NK-92 (cell line): ENCODE data around the gene RPS6KA4.

Experiments
- DNase-seq: peaks from one replicate; lab custom pipeline; 2025; ENCODE audit not compliant: unreplicated experiment; lab: John Stamatoyannopoulos, UW

Gene RPS6KA4

DNA sequence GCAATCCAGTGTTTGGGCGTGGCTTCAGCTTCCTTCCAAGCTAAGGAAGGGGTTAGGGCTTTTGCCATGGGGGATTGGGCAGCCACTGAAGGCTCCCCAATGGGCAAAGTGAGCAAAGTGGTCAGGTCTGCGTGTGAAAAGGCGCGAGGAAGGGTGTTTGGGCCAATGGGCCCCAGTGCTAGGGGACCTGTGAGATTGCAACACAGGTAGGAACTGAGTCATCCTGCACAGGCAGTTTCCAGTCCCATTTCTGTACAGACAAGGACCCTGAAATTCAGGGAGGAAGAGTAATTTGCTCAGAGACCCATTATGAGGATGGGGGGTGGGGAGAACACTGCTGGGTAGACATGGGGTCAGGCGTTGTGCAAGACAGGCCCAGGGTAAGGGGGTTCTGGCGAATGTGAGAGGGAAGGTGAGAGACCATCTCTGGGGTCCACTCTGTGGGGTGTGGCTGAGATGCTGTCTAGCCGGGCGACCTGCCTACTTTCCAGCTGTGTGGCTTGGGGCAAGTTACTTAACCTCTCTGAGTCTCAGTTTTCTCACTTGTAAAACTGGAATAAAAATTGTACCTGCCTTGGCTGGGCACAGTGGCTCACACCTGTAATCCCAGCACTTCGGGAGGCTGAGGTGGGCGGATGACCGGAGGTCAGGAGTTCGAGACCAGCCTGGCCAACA, 11.6 kb upstream of the RPS6KA4 start:
- no peak for DNase-seq

GRCh38 chr11:64348383-64349024, 10.5 kb upstream of the RPS6KA4 start:
- no peak for DNase-seq

DNA sequence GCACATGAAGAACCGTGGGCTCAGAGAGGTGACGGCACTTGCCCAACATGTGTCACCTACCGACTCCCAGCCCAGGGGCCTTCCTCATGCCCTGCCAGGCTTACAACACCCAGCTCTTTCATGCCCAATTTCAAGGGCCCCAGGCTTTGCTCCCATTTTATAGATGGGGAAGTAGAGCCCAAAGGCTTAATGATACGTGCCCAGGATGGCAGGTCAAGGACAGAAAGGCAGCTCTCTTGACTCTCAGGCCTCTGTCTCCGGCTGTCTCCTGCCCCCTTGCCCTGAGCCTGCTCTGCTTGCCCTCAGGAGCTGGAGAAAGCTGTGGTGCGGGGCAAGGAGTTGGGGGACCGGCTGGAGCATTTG, 10.0 kb upstream of the RPS6KA4 start:
- DNase-seq: no peak

DNA sequence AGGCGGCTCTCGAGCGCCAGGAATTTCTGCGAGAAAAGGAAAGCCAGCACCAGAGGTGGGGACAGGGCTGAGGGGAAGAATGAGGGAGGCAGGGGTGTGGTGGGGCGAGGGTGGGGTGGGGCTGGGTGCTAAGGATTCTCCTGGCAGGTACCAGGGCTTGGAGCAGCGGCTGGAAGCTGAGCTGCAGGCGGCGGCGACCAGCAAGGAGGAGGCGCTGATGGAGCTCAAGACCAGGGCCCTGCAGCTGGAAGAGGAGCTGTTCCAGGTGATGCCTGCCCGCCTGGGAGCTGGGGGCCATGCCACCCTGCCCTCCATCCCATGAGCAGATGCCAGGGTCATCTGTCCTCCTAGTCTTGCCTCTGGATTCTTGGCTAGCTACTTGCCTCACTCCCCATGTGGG, 9.6 kb upstream of the RPS6KA4 start:
- DNase-seq: no peak

GRCh38 chr11:64351136-64351631, 7.8 kb upstream of the RPS6KA4 start:
- no peak for DNase-seq

DNA sequence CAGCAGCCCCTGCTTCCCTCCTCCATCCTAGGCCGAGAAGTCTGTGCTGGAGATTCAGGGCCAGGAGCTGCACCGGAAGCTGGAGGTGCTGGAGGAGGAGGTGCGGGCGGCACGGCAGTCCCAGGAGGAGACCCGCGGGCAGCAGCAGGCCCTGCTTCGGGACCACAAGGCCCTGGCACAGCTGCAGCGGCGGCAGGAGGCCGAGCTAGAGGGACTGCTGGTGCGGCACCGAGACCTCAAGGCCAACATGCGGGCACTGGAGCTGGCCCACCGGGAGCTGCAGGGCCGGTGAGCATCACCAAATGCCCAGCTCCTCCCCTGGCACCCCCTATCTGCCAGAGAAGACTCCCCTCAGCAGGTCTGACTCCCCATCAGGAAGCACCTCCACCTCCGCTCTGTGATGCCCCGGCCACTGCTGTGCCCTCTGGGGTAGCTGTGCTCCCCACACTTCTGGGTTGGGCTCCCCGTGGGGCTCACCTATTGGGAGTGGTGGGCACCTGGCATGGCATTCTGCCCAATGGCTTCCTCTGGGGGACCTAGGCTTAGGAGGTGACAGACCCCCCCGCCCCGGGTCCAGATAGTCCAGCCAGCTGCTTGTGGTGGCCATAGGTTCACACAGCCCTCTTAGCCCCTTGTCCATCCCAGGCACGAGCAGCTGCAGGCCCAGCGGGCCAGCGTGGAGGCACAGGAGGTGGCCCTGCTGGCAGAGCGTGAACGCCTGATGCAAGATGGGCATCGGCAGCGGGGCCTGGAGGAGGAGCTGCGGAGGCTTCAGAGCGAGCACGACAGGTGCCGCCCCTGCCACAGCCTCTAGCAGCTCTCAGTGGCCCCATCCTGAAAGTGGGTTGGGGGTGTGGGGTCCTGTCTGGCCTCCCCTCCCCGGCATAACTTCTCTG, 6.6 kb upstream of the RPS6KA4 start:
- DNase-seq: no peak

GRCh38 chr11:64352995-64353714, 5.8 kb upstream of the RPS6KA4 start:
- DNase-seq: no peak

GRCh38 chr11:64353715-64354506, 5.1 kb upstream of the RPS6KA4 start:
- no peak for DNase-seq

- DNase-seq: no peak
Observed at GRCh38 chr11:64355078-64355940, 3.7 kb upstream of the RPS6KA4 start.

DNA sequence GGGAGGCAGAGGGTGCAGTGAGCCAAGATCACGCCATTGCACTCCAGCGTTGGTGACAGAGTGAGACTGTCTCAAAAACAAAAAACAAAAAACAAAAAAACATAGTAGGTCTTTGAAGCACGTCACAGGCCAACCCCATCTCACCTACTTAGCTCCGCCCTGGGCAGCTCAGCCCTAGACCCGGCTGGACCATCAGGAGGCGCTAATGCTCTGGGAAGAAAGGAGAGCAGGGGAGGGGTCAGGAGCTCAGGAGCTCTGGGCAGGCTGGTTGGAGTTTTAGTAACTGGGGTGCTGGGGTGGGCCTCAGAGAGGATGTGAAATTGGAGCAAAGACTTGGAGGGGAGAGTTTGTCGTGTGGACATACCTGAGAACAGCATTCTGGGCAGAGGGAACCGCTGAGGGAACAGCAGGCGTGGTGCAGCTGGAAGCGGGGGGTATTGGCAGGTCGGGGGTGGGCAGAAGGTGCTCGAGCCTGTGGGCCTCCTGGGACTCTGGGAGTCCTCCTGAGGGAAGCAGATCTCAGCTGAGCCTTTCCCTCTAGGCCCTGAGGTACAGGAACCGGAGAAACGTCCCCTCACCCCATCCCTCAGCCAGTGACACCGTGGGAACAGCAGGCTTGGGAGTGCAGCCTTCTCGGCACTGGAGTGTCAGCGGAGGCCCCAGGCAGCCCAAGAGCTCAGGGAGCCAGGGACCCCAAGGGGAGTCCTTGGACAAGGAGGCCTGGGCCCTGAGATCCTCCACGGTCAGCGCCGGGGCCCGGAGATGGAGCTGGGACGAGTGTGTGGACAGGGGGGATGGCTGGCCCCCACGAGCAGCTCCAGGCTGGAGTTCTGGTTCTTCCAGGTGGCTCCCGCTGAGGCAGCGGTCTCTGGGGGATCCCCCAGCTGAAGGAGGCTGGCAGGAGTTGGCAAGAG, 2.2 kb upstream of the RPS6KA4 start:
- no peak for DNase-seq

GRCh38 chr11:64357446-64357845, 1.5 kb upstream of the RPS6KA4 start:
- no peak for DNase-seq

GRCh38 chr11:64357904-64358535, 942 bp upstream of the RPS6KA4 start:
- DNase-seq: no peak

GRCh38 chr11:64358536-64358906, 441 bp upstream of the RPS6KA4 start:
- DNase-seq: no peak

DNA sequence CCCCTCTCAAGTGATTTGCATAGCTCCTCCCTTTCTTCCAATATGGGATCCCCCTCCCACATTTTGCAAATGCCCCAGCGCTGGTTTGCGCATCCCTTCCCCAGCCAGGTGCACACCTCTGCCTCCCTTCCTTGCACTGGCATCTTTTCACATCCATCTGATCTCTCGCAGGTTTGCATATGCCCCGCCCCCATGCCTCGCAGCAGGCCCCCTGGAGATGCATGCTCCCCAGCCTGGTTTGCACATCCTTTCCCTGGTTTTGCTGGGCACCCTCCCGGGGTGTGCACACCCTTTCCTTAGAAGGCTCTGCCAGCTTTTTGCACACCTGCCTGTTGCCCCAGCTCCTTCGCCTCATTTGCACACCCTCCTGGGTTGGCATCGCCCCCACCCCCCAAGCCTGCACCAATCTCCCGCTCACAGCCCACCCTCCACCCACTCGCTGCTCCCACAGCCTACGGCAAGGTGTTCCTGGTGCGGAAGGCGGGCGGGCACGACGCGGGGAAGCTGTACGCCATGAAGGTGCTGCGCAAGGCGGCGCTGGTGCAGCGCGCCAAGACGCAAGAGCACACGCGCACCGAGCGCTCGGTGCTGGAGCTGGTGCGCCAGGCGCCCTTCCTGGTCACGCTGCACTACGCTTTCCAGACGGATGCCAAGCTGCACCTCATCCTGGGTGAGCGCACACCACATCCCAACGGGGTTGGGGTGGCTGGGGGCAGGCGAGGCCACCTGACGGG, 917 bp downstream of the RPS6KA4 start:
- DNase-seq: no peak

DNA sequence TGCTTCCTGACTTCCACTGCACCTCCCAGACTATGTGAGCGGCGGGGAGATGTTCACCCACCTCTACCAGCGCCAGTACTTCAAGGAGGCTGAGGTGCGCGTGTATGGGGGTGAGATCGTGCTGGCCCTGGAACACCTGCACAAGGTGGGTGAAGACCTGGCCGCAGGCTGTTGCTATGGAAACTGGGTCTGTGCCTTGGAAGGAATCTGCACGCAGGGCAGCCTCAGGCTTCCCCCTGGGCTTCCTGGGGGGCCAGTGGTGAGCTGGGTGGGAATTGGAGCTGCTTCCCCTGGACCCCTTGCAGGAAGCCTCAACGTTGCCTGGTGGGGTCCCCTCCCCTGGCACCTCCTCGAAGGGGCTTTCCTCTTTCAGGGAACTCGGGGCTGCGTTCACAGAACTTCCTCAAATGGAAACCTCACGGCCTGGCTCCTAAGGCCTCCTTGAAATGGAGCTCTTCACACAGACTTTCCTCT, 1.5 kb downstream of the RPS6KA4 start:
- DNase-seq: no peak

GRCh38 chr11:64361659-64362058, 2.7 kb downstream of the RPS6KA4 start:
- no peak for DNase-seq

- DNase-seq: no peak
Observed at GRCh38 chr11:64362339-64362738, 3.4 kb downstream of the RPS6KA4 start.
